ENCODE results near the gene DYNLL2.

The DYNLL2 gene

DNA sequence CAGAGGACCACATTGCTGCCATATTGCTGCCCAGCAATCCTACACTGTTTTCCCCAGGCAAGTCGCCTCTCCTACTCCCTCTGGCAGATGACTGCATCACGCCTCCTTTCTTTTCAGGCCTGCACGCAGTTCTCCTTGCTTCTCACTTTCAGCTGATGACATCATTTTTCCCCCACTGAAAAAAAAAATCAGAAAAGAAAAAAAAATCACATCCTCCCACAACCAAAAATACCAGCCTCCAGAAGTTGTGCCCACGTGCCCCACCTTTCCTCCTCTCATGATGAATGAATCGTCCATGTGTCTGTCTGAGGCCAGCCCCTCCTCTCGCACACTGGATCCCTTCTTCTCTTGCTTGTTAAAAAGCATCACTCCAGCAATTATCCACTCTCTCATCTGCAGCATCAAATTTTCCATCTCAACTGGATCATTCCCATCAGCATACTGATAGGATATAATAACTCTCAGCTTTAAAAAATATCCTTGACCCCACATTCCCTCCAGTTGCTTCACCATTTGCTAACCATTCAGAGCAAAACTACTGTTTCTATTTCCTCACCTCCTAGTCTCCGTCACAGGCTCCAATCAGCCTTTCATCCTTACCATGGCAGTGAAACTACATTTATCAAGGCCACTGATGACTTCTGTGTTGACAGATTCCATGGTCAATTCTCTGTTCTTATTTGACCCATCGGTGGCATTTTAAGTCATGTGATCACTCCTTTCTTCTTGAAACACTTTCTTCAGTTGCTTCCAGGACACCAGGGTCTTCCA lies 30.1 kb upstream of the DYNLL2 start:
- TF ChIP-seq, protein P1, sequence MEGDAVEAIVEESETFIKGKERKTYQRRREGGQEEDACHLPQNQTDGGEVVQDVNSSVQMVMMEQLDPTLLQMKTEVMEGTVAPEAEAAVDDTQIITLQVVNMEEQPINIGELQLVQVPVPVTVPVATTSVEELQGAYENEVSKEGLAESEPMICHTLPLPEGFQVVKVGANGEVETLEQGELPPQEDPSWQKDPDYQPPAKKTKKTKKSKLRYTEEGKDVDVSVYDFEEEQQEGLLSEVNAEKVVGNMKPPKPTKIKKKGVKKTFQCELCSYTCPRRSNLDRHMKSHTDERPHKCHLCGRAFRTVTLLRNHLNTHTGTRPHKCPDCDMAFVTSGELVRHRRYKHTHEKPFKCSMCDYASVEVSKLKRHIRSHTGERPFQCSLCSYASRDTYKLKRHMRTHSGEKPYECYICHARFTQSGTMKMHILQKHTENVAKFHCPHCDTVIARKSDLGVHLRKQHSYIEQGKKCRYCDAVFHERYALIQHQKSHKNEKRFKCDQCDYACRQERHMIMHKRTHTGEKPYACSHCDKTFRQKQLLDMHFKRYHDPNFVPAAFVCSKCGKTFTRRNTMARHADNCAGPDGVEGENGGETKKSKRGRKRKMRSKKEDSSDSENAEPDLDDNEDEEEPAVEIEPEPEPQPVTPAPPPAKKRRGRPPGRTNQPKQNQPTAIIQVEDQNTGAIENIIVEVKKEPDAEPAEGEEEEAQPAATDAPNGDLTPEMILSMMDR (IDR thresholded peaks at IDR 0.05; ENCODE audit: low read depth, low read length, missing control alignments), result no peak
- no peak overlapping the region for H3K4me3 ChIP-seq (replicated peaks; ENCODE audit: low read depth, low read length)
- DNase-seq (ENCODE audit: extremely low read depth, low read depth), result no peak

DNA sequence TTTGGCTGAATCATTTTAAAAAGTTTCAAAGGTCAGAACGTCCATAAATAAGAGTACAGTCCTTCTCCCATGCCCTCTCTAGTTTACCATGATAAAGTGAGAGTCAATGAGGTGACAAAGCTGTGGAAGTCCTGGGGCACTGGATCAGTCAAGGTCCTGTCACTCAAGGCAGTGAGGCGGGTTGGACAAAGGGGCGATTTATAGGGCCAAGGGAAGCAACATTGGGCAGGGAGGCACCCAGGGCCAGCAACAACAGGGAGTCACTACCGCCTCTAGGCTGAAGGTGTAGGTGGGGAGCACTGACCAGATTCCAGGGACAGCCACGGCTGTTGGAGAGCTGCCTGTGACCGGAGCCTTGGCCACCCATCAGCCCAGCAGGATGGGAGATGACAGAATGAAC lies 28.6 kb upstream of the DYNLL2 start:
- TF ChIP-seq, protein P1 (IDR thresholded peaks at IDR 0.05; ENCODE audit: low read depth, low read length, missing control alignments), result no peak
- no peak for DNase-seq (ENCODE audit: extremely low read depth, low read depth)
- H3K4me3 ChIP-seq (replicated peaks; ENCODE audit: low read depth, low read length), result no peak overlapping the region

DNA sequence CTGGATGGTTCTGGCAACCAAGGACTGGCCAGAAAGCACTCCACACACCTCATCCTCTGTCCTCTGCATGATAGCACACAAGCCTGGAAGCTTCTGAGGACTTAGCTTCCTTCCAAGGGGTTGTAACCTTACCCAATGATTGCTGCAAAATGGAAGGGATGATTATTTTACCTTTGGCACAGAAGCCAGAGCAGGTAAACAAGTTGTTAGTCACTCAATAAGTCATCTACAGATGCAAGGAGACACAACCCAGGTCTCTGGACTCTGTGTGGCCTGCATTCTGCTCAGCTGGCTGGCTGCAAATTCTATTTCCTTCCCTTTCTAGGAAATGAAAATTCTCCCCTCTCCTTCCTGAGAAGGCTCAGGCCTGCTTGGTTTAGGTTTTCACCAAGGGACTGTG lies 26.7 kb upstream of the DYNLL2 start:
- H3K4me3 ChIP-seq (replicated peaks; ENCODE audit: low read depth, low read length), result no peak overlapping the region
- TF ChIP-seq, protein P1 (IDR thresholded peaks at IDR 0.05; ENCODE audit: low read depth, low read length, missing control alignments), result no peak
- no peak for DNase-seq (ENCODE audit: extremely low read depth, low read depth)

DNA sequence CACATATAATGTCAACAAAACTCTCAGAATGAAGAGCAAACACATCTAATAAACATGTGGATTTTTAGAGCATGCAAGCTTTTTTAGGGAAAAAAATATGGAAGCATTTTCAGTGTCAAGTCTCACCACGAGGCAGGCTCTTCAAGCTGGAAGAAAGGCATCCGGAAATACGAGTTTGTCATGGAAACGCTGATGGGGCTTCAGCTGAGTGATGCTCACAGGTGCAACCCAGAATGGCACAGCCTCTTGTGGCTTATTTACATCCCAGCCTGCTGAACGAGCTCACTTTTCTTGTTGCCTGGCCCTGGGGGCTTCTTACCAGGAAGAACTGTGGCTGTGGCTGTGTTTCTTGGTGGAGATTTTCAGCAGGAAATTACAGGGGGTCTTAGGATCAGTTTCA lies 24.1 kb upstream of the DYNLL2 start:
- TF ChIP-seq, protein P1 (IDR thresholded peaks at IDR 0.05; ENCODE audit: low read depth, low read length, missing control alignments), result no peak
- H3K4me3 ChIP-seq (replicated peaks; ENCODE audit: low read depth, low read length), result no peak overlapping the region
- no peak for DNase-seq (ENCODE audit: extremely low read depth, low read depth)

DNA sequence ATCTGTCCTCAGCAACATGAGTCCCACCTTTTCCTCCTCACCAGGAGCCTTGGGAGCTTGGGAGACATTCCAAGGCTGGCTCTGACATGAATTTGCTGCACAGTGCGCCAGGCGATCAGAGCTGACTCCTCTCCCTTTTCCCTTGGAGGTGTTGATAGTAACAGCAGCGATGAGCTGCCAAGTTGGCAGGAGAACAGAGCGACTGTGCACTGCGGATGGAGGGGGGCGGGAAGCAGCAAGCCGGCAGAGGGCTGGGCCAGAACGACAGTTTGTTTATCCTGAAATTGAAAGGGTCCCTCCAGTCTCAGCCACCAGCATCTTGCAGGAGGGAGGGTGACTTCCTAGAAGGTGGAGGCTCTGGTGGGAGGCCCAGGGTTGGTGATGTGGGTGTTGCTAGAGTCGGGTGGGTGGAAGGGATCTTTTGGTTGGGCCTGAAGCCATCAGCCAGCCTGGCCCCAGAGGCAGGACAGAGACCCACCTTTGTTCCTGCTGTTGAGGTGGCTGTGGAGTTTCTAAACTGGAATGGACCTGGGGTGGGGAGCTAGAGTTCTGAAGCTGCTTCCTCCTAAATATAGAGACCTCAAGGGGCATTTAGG lies 22.5 kb upstream of the DYNLL2 start:
- H3K4me3 ChIP-seq (replicated peaks; ENCODE audit: low read depth, low read length), result no peak overlapping the region
- no peak for DNase-seq (ENCODE audit: extremely low read depth, low read depth)
- TF ChIP-seq, protein P1 (IDR thresholded peaks at IDR 0.05; ENCODE audit: low read depth, low read length, missing control alignments), result no peak

DNA sequence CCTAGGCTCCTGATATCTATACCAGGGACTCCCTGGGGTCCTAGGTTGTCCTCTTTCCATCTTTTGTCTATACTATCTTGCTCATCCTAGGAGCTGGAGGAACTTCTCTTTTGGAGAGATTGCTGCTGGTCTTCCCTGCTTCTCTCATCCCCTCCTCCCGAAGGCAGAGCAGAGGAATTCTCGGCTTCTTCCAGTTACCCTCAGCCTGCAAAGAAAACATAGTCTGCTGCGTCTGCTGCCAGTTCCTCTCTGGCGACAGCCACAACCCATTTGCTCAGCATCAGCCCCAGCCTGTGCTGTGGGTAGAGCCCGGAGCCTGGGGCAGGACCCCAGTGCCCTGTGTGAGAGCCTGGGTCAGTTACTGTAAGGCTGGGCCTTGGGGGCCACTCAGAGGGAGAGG lies 21.5 kb upstream of the DYNLL2 start:
- no peak for DNase-seq (ENCODE audit: extremely low read depth, low read depth)
- TF ChIP-seq, protein P1 (IDR thresholded peaks at IDR 0.05; ENCODE audit: low read depth, low read length, missing control alignments), result no peak
- H3K4me3 ChIP-seq (replicated peaks; ENCODE audit: low read depth, low read length), result no peak overlapping the region

All from HFF-Myc (cell line).